HepG2 (cell line): ENCODE measurements around the gene CKS1B. TPM values are rescaled to one million over a fixed set of nuclear protein-coding genes. Genes with fewer than 3 reads are reported as not detected.

Source experiments
- HNF4G ChIP-seq, 2 experiments: sonication (generic) in 1 of 2; formaldehyde crosslinking in 1 of 2; IDR thresholded peaks; 2 replicates each; pipeline versions ENCODE4 v1.4.0 to v1.6.1; 2011 to 2020; ENCODE audit warnings: borderline replicate concordance in 2 of 2, low read depth in 2 of 2, mild to moderate bottlenecking in 2 of 2, low read length in 1 of 2, missing genetic modification reagents in 1 of 2, moderate library complexity in 1 of 2
- HOXD1 ChIP-seq: sonication (generic); formaldehyde crosslinking; IDR thresholded peaks from 2 replicates; pipeline ENCODE4 v1.5.0; 2020; ENCODE audit warnings: missing genetic modification reagents
- IKZF4 ChIP-seq: sonication (generic); formaldehyde crosslinking; IDR thresholded peaks from 2 replicates; pipeline ENCODE4 v1.5.1; 2020; ENCODE audit warnings: borderline replicate concordance, mild to moderate bottlenecking, low read depth, missing genetic modification reagents; ENCODE audit errors: not compliant biosample characterization
- MXD4 ChIP-seq: IDR thresholded peaks from 2 replicates; pipeline ENCODE4 v1.6.1; 2016; ENCODE audit warnings: mild to moderate bottlenecking, missing biosample characterization, missing genetic modification reagents
- PHF20 ChIP-seq: sonication (generic); formaldehyde crosslinking; IDR thresholded peaks from 2 replicates; pipeline ENCODE4 v1.5.0; 2020; ENCODE audit warnings: mild to moderate bottlenecking, missing genetic modification reagents
- RARA ChIP-seq: IDR thresholded peaks from 2 replicates; pipeline ENCODE4 v1.6.1; 2016; ENCODE audit warnings: missing genetic modification reagents, missing compliant biosample characterization
- ZNF3 ChIP-seq: IDR thresholded peaks from 2 replicates; pipeline ENCODE4 v1.7.0; 2017; ENCODE audit warnings: inconsistent platforms
- ZNF605 ChIP-seq: sonication (generic); formaldehyde crosslinking; IDR thresholded peaks from 2 replicates; pipeline ENCODE4 v1.8.0; 2022; ENCODE audit warnings: mild to moderate bottlenecking, missing genetic modification reagents
- ZNF670 ChIP-seq: sonication (generic); formaldehyde crosslinking; IDR thresholded peaks from 2 replicates; pipeline ENCODE4 v1.8.0; 2022; ENCODE audit warnings: mild to moderate bottlenecking, missing genetic modification reagents, borderline replicate concordance
- polyA plus RNA-seq, 8 experiments: library from polyadenylated mRNA; depleted of rRNA in 3 of 8; stranded (reverse) in 7 of 8; unstranded in 1 of 8; fragments of >200 nt; fragmentation: Illumina TruSeq in 4 of 8; extraction: Trizol in 4 of 8; gene quantifications; 2 replicates each; pipeline versions ENCODE4 v1.2.1 to v1.2.3, GENCODE V29; 2011 to 2016; ENCODE audit warnings: low read depth in 4 of 8, missing spikeins in 1 of 8, mixed read lengths in 1 of 8; ENCODE audit not compliant: insufficient read depth in 1 of 8
- total RNA-seq, 5 experiments: library from RNA; depleted of rRNA; stranded (reverse); fragments of >200 nt; fragmentation: Illumina TruSeq; extraction: Trizol; gene quantifications; 2 replicates each; pipeline ENCODE4 v1.2.3, GENCODE V29; 2016; ENCODE audit warnings: low read depth in 1 of 5
- TF ChIP-seq, protein P1 (sequence below): sonication (generic); formaldehyde crosslinking; IDR thresholded peaks from 2 replicates; pipeline ENCODE4 v1.5.1; 2020; ENCODE audit warnings: missing genetic modification reagents, mild to moderate bottlenecking, borderline replicate concordance
- TF ChIP-seq, protein P2 (sequence below): sonication (generic); formaldehyde crosslinking; IDR thresholded peaks from 2 replicates; pipeline ENCODE4 v1.4.0; 2020; ENCODE audit warnings: mild to moderate bottlenecking, missing genetic modification reagents
- TF ChIP-seq, protein P3 (sequence below): sonication (generic); formaldehyde crosslinking; IDR thresholded peaks from 2 replicates; pipeline ENCODE4 v1.4.0; 2020; ENCODE audit warnings: missing genetic modification reagents
- TF ChIP-seq, protein P4 (sequence below): sonication (generic); formaldehyde crosslinking; IDR thresholded peaks from 2 replicates; pipeline ENCODE4 v1.9.0; 2022; ENCODE audit warnings: low read depth, missing genetic modification reagents

Gene CKS1B
- total and polyA plus RNA-seq, 2 of the 13 experiments (the other 11 are each of a cell fraction or from before 2014, with no cell fraction given) = 217 to 222 TPM

DNA sequence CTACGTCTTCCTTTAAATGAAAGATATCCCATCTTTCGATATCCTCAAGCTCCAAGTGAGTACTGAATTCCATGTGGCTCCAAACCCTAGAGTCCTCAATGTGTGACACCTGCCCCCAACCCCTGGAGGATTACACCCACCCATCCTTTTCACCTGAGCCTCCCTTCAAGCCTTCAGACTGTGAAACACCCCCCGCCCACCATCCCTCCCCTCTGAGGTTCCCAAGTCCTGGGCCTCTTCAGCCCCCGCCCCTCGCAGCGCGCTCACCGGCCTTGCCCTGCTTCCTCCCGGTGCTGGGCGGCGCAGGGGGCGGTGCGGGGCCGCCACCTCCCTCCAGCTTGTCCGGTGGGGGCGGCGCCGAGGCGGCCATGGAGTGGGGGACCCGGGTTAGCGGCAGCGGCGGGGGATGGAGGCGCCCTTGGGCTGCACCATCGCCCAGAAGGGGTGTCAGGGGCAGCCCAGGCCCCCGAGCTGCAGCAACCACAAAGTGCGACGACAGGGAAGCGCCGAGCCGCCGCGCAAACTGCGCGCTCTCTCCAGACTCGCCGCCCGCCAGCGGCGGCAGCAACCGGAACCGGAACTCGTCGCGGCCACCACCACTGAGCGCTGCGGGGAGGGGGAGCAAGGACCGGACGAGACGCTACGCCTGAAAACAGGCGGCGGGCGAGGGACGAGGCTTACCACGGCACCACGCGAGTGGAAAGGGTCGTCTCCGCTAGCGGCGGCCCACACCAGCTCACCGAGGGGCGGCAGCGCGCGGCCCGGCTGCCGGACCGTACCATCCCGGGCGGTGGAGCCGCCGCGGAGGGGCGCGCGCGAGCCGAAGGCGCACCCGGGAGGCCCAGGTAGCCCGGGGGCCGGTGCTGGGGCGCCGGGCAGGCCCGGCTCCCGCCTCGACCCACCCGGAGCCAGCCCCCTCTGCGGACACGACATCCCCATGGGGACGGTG, 13.0 kb upstream of the CKS1B start, which contains the start of gene PYGO2 (continued):
- TF ChIP-seq, protein P1, sequence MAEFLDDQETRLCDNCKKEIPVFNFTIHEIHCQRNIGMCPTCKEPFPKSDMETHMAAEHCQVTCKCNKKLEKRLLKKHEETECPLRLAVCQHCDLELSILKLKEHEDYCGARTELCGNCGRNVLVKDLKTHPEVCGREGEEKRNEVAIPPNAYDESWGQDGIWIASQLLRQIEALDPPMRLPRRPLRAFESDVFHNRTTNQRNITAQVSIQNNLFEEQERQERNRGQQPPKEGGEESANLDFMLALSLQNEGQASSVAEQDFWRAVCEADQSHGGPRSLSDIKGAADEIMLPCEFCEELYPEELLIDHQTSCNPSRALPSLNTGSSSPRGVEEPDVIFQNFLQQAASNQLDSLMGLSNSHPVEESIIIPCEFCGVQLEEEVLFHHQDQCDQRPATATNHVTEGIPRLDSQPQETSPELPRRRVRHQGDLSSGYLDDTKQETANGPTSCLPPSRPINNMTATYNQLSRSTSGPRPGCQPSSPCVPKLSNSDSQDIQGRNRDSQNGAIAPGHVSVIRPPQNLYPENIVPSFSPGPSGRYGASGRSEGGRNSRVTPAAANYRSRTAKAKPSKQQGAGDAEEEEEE (CRISPR knock-in tag) = no peak
- TF ChIP-seq ZNF605 (CRISPR knock-in tag) (no peak; the same call in 1 of the 2 replicates), PHF20 (CRISPR knock-in tag) (peak; percentile 73), MXD4 (peak; percentile 64), ZNF670 (CRISPR knock-in tag) (peak; percentile 40; the same call in 1 of the 2 replicates), HNF4G (IDR thresholded peaks at IDR 0.05; ENCODE audit: borderline replicate concordance, low read depth, low read length) (no peak), HNF4G (CRISPR knock-in tag; IDR thresholded peaks at IDR 0.05; ENCODE audit: borderline replicate concordance, low read depth) (peak; percentile 77), IKZF4 (CRISPR knock-in tag) (no peak), ZNF3 (no peak), RARA (CRISPR knock-in tag) (no peak; the same call in 1 of the 2 replicates), HOXD1 (peak; percentile 88)
- TF ChIP-seq, protein P2, sequence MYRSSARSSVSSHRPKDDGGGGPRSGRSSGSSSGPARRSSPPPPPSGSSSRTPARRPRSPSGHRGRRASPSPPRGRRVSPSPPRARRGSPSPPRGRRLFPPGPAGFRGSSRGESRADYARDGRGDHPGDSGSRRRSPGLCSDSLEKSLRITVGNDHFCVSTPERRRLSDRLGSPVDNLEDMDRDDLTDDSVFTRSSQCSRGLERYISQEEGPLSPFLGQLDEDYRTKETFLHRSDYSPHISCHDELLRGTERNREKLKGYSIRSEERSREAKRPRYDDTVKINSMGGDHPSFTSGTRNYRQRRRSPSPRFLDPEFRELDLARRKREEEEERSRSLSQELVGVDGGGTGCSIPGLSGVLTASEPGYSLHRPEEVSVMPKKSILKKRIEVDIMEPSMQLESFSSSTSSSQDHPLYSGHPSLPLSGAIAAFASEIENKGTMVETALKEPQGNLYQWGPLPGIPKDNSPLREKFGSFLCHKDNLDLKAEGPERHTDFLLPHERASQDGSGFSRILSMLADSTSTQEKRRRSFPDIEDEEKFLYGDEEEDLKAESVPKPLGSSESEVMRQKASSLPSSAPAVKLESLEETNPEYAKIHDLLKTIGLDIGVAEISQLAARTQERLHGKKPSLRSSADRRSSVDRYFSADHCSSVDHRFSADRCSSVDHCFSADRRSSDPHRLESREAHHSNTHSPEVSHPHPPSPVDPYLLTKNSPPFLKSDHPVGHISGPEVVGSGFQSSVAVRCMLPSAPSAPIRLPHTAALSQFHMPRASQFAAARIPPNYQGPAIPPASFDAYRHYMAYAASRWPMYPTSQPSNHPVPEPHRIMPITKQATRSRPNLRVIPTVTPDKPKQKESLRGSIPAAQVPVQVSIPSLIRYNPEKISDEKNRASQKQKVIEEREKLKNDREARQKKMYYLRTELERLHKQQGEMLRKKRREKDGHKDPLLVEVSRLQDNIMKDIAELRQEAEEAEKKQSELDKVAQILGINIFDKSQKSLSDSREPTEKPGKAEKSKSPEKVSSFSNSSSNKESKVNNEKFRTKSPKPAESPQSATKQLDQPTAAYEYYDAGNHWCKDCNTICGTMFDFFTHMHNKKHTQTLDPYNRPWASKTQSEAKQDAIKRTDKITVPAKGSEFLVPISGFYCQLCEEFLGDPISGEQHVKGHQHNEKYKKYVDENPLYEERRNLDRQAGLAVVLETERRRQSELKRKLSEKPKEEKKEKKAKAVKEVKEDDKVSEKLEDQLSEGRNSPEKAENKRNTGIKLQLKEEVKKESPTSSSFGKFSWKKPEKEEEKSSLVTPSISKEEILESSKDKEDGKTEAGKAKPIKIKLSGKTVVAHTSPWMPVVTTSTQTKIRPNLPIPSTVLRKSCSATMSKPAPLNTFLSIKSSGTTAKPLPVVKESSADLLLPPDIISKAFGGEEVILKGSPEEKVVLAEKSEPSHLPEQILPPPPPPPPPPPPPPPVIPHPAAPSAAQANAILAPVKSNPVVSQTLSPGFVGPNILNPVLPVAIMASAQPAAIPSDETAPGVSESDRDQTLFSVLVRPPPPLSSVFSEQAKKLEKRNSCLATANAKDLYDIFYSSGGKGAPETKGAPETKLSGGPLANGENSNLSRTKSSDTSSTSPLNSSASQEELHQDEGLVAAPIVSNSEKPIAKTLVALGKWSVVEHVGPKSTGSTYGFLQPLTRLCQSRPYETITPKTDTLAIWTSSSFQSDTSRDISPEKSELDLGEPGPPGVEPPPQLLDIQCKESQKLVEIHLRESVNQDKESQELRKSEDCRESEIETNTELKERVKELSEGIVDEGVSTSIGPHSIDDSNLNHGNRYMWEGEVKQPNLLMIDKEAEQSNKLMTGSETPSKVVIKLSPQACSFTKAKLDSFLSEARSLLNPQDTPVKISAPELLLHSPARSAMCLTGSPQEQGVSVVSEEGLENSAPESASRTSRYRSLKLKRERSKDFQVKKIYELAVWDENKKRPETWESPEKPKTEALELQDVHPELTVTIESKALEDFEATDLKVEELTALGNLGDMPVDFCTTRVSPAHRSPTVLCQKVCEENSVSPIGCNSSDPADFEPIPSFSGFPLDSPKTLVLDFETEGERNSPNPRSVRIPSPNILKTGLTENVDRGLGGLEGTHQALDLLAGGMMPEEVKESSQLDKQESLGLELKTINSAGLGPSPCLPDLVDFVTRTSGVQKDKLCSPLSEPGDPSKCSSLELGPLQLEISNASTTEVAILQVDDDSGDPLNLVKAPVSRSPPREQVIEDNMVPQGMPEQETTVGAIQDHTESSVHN (CRISPR knock-in tag) = no peak; the same call in 1 of the 2 replicates
- TF ChIP-seq, protein P3, sequence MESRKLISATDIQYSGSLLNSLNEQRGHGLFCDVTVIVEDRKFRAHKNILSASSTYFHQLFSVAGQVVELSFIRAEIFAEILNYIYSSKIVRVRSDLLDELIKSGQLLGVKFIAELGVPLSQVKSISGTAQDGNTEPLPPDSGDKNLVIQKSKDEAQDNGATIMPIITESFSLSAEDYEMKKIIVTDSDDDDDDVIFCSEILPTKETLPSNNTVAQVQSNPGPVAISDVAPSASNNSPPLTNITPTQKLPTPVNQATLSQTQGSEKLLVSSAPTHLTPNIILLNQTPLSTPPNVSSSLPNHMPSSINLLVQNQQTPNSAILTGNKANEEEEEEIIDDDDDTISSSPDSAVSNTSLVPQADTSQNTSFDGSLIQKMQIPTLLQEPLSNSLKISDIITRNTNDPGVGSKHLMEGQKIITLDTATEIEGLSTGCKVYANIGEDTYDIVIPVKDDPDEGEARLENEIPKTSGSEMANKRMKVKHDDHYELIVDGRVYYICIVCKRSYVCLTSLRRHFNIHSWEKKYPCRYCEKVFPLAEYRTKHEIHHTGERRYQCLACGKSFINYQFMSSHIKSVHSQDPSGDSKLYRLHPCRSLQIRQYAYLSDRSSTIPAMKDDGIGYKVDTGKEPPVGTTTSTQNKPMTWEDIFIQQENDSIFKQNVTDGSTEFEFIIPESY (CRISPR knock-in tag) = peak; percentile 40
- TF ChIP-seq, protein P4, sequence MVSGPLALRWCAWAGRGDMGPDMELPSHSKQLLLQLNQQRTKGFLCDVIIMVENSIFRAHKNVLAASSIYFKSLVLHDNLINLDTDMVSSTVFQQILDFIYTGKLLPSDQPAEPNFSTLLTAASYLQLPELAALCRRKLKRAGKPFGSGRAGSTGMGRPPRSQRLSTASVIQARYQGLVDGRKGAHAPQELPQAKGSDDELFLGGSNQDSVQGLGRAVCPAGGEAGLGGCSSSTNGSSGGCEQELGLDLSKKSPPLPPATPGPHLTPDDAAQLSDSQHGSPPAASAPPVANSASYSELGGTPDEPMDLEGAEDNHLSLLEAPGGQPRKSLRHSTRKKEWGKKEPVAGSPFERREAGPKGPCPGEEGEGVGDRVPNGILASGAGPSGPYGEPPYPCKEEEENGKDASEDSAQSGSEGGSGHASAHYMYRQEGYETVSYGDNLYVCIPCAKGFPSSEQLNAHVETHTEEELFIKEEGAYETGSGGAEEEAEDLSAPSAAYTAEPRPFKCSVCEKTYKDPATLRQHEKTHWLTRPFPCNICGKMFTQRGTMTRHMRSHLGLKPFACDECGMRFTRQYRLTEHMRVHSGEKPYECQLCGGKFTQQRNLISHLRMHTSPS (CRISPR knock-in tag) = no peak
